Endometrial microvascular endothelial cells (primary cell): ENCODE data around the gene CLPTM1. TPM values are rescaled to one million over a fixed set of nuclear protein-coding genes. Genes with fewer than 3 reads are reported as not detected.
"Not testable (repeated sequence)": the region's sequence is repeated elsewhere in the genome, so short reads cannot be mapped to it uniquely, and the experiment has no call there.

Experiments used
- in situ Hi-C: cut with HindIII; loops from 2 replicates; pipeline ENCODE4 v1.10.0; 2017; ENCODE audit warnings: low sequenced_read_pairs, low pct_unique_long_range_greater_than_20kb; ENCODE audit errors: inconsistent ontology term
- total RNA-seq: library from RNA; depleted of rRNA; stranded (reverse); fragments of >200 nt; gene quantifications from one replicate; pipeline ENCODE4 v1.2.3, GENCODE V29; 2015; ENCODE audit errors: inconsistent ontology term

CLPTM1 gene
- total RNA-seq, 1 donor from 2014 or later = 80.3 TPM

DNA sequence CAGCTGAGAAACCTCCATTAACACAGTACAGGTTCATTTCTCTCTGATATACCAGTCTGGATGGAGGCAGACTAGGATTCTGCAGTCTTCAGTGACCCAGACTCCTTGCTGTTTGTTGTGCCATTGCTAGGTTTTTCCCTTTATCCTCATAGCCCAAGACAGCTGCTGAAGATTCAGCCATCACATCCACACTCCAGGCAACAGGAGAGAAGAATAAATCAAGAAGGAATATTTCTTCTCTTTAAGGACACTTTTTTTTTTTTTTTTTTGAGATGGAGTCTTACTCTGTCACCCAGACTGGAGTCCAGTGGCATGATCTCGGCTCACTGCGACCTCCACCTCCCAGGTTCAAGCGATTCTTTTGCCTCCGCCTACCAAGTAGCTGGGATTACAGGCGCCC, 14.3 kb downstream of the CLPTM1 start:
- in situ Hi-C loops = no loop called here

DNA sequence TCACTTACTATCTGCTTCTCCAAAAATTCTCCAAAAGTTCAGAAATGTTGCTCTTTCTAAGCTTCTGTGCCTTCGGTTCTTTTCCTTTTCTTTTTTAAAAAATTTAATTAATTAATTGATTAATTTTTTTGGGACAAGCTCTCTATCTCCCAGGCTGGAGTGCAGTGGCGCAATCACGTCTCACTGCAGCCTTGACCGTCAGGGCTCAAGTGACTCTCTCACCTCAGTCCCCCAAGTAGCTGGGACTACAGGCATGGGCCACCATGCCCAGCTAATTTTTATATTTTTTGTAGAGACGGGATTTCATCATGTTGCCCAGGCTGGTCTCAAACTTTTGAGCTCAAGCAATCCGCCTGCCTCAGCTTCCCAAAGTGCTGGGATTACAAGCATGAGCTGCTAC, 16.3 kb downstream of the CLPTM1 start:
- in situ Hi-C loops = not testable (repeated sequence)

DNA sequence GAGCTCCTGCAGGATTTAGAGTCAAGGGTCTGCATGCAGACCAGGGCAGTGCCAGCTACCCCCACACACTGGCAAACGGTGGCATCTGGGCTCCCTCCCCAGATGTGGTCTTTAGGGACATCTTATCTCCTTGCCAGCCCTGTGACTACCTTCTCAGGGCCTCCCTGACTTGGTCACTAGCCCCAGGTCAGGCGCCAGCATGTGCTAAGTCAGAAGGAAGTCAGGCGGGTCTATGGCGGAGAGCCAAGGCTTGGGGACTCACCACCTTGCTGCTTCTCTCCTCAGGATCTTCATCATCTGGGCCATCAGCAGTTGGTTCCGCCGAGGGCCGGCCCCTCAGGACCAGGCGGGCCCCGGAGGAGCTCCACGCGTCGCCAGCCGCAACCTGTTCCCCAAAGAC, 17.6 kb downstream of the CLPTM1 start:
- in situ Hi-C loops = no loop called here

DNA sequence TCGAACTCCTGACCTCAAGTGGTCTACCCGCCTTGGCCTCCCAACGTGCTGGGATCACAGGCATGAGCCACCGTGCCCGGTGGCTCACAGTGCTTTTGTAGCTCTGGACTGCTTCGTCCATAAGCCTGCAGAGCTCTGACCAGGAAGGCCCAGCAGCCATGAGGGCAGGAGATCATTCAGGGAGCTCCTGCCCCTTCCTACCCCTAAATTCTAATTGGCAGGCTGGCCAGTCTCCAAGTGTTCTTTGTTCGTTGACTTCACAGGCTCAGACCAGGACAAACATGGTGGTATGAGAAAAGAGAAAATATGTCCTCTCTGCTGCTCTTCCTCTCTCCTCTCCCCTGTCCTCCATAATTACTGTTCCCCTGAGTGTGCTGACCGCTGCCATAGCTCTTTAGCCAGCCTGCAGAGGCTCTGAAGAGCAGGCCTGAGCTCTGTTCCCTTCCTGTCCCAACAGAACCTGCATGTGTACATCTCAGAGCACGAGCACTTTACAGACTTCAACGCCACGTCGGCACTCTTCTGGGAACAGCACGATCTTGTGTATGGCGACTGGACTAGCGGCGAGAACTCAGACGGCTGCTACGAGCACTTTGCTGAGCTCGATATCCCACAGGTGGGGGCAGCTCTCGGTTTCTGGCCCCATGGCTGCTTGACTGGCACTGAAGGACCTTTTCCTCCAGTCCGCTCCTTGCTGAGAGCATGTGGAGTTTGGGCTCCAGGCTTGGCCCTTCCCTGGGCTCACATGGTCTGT, 19.0 kb downstream of the CLPTM1 start:
- in situ Hi-C loops = no loop called here

DNA sequence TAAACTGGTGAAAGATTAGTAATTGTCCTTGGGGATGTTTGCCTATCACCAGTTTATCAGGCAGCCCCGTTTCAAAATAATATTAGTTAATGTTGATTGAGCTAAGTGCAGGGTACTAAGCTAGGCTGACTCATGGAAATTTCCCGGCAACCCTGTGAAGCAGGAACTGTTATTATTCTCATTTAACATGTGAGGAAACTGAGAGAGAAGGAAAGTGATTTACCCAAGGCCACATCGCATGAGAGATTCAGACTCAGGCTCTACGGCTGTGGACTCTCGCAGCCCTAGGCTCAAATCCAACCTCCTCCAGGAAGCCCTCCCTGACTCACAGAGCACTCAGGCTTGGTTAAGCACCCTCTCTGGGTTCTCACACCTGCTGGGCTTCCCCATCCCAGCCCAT, 19.7 kb downstream of the CLPTM1 start:
- in situ Hi-C loops = no loop called here

DNA sequence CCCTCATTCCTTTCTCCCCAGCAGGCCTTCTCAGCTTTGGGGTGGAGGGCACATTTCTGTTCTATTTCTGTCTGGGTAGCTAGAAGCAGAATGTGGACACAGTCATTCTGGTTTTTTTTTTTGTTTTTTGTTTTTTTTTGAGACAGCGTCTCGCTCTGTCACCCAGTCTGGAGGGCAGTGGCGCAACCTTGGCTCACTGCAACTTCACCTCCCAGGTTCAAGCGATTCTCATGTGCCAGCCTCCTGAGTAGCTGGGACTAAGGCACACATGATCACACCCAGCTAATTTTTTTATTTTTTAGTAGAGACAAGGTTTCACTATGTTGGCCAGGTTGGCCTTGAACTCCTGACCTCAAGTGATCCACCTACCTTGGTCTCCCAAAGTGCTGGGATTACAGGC, 20.3 kb downstream of the CLPTM1 start:
- in situ Hi-C loops = no loop called here

DNA sequence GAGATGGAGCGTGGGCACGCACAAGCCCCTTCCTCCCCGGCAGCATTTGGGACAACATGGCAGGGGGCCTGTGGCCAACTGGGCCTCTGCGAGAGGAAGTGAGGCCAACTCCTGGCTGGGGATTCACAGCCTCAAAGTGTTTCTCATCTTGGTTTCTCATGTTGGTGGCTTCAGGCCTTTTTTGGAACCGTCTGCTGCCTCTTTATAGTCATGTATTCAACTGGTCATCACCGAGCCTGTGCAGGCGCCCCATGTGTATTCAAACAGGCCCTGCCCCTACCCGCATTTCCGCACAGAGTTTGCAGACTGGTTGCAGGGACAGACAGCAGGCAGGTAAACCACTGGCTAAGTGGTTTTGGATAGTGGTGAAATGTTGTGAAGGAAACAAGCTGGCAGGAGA, 28.8 kb downstream of the CLPTM1 start:
- in situ Hi-C loops = no loop called here

DNA sequence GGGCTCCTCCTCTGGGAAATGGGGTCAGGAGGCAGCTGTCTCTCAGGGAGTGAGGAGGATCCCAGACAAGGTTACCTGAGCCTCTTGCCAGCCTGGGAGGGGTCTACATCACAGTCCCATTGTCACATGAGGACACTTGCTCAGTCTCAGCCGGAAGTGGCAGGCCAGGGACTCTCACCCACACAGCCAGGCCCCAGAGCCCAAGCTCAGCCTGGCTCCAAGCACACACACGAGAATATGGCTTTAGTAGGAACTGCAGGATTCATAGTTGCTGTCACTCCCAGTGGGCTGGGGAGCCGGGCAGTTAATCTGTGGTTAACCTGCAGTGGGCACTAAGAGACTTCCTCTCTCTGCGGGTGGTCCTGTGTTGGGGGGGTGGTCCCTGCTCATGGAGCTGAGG, 30.3 kb downstream of the CLPTM1 start:
- in situ Hi-C loops = no loop called here

DNA sequence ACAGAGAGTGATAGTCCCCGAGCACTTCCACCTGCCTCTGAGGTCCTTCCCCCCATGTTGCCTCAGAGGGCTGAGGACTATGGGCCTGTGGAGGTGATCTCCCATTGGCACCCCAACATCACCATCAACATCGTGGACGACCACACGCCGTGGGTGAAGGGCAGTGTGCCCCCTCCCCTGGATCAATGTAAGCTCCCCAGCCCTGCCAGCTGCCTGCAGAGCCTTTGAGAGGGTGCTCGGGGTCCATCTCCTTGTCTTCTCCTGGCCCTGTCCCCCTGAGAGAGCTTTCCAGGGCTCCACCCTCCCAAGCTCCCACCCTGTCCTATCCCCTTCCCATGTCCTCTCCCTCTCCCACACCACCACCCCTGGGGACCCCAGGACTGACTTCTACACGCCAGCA, 31.2 kb downstream of the CLPTM1 start:
- in situ Hi-C loops = no loop called here

DNA sequence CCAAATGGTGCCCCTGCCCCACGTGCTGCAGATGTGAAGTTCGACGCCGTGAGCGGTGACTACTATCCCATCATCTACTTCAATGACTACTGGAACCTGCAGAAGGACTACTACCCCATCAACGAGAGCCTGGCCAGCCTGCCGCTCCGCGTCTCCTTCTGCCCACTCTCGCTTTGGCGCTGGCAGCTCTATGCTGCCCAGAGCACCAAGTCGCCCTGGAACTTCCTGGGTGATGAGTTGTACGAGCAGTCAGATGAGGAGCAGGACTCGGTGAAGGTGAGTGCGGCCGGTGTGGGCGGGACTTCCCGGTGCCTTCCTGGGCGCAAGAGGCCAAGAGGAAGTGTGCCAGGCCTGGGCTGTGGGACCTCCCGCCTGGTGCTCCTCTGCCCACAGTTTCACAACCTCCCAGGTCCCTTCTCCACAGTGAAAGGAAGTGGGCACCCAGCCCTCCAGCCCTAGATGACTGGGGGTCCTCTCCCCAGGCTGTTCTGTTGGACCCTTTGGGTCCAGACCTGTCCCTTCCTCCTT, 32.0 kb downstream of the CLPTM1 start:
- in situ Hi-C loops = no loop called here

DNA sequence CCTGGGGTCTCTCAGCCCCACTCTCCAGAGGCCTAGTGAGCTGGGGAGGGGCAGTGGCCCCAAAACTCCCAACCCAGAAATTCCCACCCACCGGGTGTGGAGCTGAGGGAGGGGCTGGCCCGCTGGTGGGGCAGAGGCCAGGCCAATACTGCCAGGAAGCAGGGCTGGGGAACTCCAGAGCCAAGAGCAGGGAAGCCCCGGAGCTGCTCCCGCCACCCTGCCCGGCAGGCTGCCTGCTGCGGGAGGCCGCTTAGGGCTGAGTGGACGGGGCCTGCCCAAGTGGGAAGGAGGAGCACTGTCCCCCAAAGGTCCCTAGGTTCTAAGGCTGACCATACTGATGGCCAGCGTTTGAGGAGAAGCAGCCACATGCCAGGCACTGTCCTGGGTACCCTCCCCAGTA, 33.1 kb downstream of the CLPTM1 start:
- in situ Hi-C loops = no loop called here

DNA sequence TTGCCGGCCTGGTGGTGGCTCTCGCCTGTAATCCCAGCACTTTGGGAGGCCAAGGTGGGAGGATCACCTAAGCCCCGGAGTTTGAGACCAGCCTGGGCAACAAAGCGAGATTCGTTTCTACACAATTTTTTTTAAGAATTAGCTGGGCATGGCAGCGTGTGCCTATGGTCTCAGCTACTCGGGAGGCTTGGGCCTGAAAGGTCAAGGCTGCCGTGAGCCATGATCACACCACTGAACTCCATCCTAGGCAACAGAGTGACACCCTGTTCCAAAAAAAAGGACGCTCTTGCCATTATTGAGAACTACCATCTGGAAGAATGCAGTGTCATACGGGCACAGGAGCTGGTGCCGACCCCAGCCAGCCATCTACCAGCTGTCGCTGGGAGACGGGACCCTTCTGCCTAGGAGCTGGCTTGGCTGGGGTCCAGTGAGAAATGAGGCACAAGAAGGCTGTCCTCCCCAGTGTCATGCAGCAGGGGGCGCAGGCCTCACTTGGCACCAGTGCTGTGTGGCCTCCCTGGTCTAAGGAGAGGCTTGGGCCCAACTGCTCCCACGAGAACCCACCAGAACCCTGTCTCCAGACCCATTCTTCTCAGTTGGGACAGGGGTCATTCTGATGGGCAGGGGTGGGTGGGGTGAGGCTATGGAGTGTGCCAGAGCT, 33.8 kb downstream of the CLPTM1 start:
- in situ Hi-C loops = no loop called here

DNA sequence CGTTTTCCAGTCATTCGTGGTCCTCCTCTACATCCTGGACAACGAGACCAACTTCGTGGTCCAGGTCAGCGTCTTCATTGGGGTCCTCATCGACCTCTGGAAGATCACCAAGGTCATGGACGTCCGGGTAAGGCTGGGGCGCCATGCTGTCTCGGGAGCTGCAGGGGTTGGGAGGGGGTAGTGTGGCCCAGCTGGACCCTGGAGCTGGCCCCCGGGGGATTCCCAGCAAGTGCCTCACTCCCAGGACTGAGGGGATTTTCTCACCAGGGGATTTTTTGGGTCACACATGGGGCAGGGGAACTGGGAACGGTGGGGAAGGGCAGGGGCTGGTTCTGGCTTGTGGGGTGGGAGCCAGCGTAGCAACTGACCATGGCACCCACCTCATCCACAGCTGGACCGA, 35.3 kb downstream of the CLPTM1 start:
- in situ Hi-C loops = no loop called here

DNA sequence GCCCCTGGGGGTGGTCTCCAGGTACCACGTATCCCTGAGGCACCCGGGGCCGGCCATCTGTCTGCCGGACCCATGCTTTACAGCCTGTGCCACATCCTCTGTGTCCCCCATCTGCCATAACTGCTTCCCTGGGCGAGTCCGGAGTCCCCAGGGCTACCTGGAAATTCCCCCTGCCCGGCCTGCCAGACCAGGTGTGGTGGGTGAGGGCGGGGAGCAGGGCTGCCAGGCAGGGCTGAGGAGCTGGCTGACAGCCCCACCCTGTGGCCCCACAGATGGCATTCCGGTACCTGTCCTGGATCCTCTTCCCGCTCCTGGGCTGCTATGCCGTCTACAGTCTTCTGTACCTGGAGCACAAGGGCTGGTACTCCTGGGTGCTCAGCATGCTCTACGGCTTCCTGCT, 35.8 kb downstream of the CLPTM1 start:
- in situ Hi-C loops = no loop called here

DNA sequence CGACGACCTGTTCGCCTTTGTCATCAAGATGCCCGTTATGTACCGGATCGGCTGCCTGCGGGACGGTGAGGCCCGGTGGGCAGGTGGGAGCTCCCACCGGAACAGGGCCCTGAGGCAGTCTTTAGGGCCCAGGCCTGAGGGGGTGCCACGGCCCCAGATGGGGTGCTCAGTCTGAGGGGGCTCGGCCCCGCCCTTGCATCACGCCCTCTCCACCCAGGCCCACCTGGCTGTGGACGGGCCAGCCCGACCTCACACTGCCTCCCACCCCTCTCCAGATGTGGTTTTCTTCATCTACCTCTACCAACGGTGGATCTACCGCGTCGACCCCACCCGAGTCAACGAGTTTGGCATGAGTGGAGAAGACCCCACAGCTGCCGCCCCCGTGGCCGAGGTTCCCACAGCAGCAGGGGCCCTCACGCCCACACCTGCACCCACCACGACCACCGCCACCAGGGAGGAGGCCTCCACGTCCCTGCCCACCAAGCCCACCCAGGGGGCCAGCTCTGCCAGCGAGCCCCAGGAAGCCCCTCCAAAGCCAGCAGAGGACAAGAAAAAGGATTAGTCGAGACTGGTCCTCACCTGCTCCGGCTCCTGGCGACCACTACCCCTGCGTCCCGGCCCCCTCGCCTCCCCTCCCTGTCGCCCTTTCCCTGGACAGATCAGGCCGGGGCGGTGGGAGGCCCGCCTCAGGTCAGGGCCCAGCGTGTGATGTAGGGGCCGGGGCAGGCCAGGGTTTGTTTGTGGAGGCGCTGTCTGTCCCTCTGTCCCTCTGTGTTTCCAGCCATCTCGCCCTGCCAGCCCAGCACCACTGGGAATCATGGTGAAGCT, 37.4 kb downstream of the CLPTM1 start:
- in situ Hi-C loops = no loop called here

DNA sequence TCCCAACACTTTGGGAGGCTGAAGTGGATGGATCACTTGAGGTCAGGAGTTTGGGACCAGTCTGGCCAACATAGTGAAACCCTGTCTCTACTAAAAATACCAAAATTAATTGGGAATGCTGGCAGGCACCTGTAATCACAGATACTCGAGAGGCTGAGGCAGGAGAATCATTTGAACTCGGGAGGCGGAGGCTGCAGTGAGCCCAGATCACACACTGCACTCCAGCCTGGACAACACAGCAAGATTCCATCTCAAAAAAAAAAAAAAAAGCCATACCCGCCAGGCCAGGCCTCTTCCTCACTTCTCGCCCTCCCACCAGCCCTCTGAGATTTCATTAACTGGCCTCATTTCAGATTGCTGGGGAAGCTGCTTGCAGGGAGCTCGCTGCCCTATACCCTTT, 38.3 kb downstream of the CLPTM1 start:
- in situ Hi-C loops = no loop called here

DNA sequence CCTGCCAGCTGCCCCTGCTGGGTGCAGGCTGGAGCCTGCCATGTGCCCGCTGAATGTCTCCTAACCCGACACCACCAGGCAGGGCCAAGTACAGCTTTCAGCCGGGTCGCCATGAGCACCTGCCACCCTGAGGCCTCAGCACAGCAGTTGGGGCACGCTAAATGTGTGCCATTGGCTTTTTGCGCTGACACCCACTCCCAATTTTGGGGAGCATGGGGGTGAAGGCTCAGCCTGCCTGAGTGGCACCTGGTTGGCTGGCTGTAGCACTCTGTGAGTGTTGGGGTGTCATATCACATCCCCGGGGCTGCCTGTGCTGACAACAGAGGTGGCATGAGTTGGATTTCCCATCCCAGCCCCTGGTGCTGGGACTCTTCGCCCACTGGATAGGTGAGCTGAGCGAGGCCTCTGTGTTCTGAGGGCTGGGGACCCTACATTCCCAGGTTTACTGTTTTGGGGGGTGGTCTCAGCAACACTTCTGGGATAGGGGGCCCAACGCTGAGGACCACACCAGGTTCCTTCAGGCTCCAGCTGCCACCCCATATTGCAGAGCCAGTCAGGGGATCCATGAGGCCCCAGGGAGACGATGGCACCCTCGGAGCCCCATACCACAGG, 38.9 kb downstream of the CLPTM1 start:
- in situ Hi-C loops = no loop called here

DNA sequence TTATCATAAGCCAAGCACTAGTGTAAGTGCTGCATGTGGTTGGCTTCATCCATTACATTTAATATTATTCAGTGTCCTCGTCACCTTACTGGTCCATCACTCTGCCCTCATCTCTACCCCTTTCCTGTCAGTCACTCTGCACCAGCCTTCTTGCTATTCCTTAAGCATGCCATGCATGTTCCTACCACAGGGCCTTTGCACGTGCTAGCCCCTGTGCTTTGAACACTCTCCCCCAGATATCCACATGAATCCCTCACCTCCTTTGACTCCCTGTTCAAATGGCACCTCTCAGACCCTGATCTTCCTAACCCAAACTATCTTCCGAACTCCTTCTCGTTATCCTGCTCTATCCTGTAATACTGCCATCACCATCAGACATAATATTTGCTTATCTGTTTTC, 42.8 kb downstream of the CLPTM1 start:
- in situ Hi-C loops = no loop called here
